Testis (tissue), 3 donors: ENCODE data around the gene THAP11. TPM values are rescaled to one million over a fixed set of nuclear protein-coding genes. Genes with fewer than 3 reads are reported as not detected.

Source experiments
- DNase-seq: peaks from one replicate; pipeline ENCODE4 v3.0.0-alpha.2; 2019
- H3K27ac ChIP-seq, 2 donors: fragments of 200-600 bp; sonication (generic); one replicate each; pipeline ENCODE4 v1.5.1; 2019
- H3K27me3 ChIP-seq: fragments of 200-600 bp; sonication (generic); one replicate; pipeline ENCODE4 v1.5.1; 2019
- H3K36me3 ChIP-seq: fragments of 200-600 bp; sonication (generic); one replicate; pipeline ENCODE4 v1.5.1; 2017; ENCODE audit warnings: low read depth; ENCODE audit errors: missing control alignments
- H3K4me1 ChIP-seq: fragments of 200-600 bp; sonication (generic); one replicate; pipeline ENCODE4 v1.5.1; 2019
- H3K4me3 ChIP-seq, 2 donors: fragments of 200-600 bp; sonication (generic); one replicate each; pipeline ENCODE4 v1.5.1; 2017 to 2019
- H3K9me3 ChIP-seq: fragments of 200-600 bp; sonication (generic); one replicate; pipeline ENCODE4 v1.5.1; 2017
- CTCF ChIP-seq, 3 experiments: fragments of 450-650 bp in 2 of 3; fragments of 200-600 bp in 1 of 3; sonication (generic) in 1 of 3; IDR thresholded peaks; one replicate each; pipeline ENCODE4 v1.5.1; 2016 to 2019; ENCODE audit warnings: antibody characterized with exemption in 3 of 3, mild to moderate bottlenecking in 2 of 3, moderate library complexity in 1 of 3
- POLR2A ChIP-seq: fragments of 450-650 bp; IDR thresholded peaks from one replicate; pipeline ENCODE4 v1.6.1; 2017; ENCODE audit warnings: antibody characterized with exemption, mild to moderate bottlenecking, moderate library complexity
- WGBS, 2 donors: methylation state at CpG; one replicate each; pipeline ENCODE4 v1.1.5; 2018; 5-methylcytosine and 5-hydroxymethylcytosine counted together
- intact Hi-C: fragments of 100-400 bp; cut with DNase I; formaldehyde crosslinking; loops from one replicate; pipeline ENCODE4 v1.15.1; 2023; ENCODE audit warnings: low total_unique reads
- polyA plus RNA-seq: library from polyadenylated mRNA; stranded (reverse); fragments of 350-450 nt; fragmentation: Illumina TruSeq; extraction: RNeasy Lipid Tissue Mini Kit (QIAGEN cat#74804); gene quantifications from one replicate; pipeline ENCODE4 v1.2.3, GENCODE V29; 2014; ENCODE audit warnings: low read depth, low replicate concordance; ENCODE audit not compliant: insufficient read depth
- total RNA-seq, 2 donors: library from RNA; depleted of rRNA; stranded (reverse); fragments of >200 nt; gene quantifications; one replicate each; pipeline ENCODE4 v1.2.3, GENCODE V29; 2016

Gene THAP11
- total and polyA plus RNA-seq, 3 donors from 2014 or later, result 24.0 to 59.7 (median 56.8) TPM

DNA sequence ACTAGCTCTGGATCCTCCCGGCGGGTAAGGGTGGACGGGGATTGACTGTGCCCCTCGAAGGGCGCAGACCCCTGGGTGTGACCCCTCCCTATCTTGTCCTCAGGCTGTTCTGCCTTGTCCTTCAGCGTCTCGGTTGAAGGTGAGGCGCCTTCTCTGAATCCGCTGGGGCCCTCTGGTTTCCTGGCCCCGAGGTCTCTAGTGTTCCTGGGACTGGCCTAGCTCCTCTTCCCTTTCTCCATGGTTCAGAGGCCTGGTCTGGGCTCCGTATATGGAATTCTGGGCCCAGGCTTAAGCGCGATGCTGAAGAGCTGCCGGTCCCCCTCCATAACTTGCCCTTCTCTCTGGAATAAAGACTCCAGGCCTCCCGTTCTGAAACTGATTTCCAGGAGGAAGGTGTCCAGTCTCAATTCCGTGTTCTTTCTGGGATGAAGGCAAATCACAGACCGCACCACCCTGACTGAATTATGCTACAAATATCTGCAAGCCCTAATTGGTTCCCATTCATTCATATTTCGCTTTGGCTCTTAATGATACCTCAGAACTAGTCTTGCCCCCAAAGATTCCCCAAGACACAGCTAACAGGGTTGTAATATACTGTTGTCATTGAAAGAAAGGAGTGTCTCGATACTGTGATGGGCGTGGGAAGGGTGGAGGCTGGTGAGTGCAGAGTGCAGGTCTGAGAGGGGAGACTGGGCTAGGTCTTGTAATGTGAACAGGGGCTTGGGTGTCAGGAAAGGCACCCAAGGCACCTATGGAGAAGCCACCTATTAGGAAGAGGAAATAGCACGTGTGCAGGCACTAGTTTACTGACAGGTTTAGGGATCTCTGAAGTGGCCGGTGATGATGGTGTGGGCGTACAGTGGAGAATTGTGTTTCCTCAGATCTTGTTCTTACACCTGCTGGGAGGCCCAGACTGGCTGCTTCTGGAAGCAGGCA, 31.6 kb downstream of the THAP11 start:
- peaks cover 21% of the 10 kb centered on the region for H3K4me1 ChIP-seq
- no peaks in the 10 kb centered on the region for H3K36me3 ChIP-seq
- peak overlapping the region; percentile 76 to 87 for H3K27ac ChIP-seq
- peak overlapping the region; percentile 79 to 98 for H3K4me3 ChIP-seq
- intact Hi-C loops, result no loop called here
- H3K9me3 ChIP-seq, result no peaks in the 10 kb centered on the region
- 12 to 16% methylated on average over 16 to 23 of the region's 23 CpGs for WGBS, 2 donors
- H3K27me3 ChIP-seq, result no peaks in the 10 kb centered on the region
- DNase-seq, result no peak
- no peak for TF ChIP-seq POLR2A
- TF ChIP-seq CTCF (IDR thresholded peaks at IDR 0.05), result no peak

DNA sequence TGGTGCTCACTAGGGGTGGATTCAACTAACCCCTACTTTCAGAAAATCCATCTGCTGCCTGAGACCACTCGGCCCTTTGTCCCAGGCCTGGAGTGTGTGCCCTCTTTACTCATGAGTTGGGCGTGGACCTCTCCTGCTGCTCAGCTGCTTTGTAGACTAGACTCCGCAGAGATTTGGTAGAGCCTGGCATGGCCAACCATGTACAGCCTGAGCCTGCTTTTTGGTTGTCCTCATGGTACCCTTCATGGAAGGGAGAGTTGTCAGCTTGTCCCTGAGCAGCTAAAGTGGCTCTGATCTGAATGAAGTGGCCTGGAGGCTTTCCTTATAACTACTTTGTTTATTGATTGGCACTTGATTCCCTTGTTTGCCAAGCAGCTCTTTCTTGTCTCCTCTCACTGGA, 32.3 kb downstream of the THAP11 start:
- no peak overlapping the region for H3K27ac ChIP-seq
- peaks cover 21% of the 10 kb centered on the region for H3K4me1 ChIP-seq
- H3K36me3 ChIP-seq, result no peaks in the 10 kb centered on the region
- H3K9me3 ChIP-seq, result no peaks in the 10 kb centered on the region
- no peak overlapping the region for H3K4me3 ChIP-seq
- intact Hi-C loops, result no loop called here
- WGBS, 2 donors, result 50 to 59% methylated on average over 2 to 3 of the region's 3 CpGs
- no peaks in the 10 kb centered on the region for H3K27me3 ChIP-seq
- TF ChIP-seq POLR2A, result no peak
- TF ChIP-seq CTCF (IDR thresholded peaks at IDR 0.05), result no peak
- no peak for DNase-seq

- Histone ChIP-seq H3K4me3 (no peak overlapping the region), H3K36me3 (no peaks in the 10 kb centered on the region), H3K27me3 (no peaks in the 10 kb centered on the region), H3K27ac (no peak overlapping the region), H3K9me3 (no peaks in the 10 kb centered on the region), H3K4me1 (peaks cover 23% of the 10 kb centered on the region)
- intact Hi-C loops, result no loop called here
- TF ChIP-seq POLR2A (no peak), CTCF (IDR thresholded peaks at IDR 0.05) (no peak)
- 91 to 93% methylated on average over 7 to 11 of the region's 11 CpGs for WGBS, 2 donors
- DNase-seq, result no peak
These were observed 34.9 kb downstream of the THAP11 start for GRCh38 chr16:67877064-67877463.

- Histone ChIP-seq H3K9me3 (no peaks in the 10 kb centered on the region), H3K36me3 (no peaks in the 10 kb centered on the region), H3K4me1 (peaks cover 18% of the 10 kb centered on the region), H3K27me3 (no peaks in the 10 kb centered on the region), H3K4me3 (no peak overlapping the region), H3K27ac (no peak overlapping the region)
- intact Hi-C loops, result no loop called here
- no peak for DNase-seq
- 86 to 96% methylated on average over 2 to 6 of the region's 6 CpGs for WGBS, 2 donors
- TF ChIP-seq CTCF (IDR thresholded peaks at IDR 0.05), result no peak
- no peak for TF ChIP-seq POLR2A
These were observed 36.1 kb downstream of the THAP11 start for GRCh38 chr16:67878232-67878631.
